ENCODE measurements around the gene USF3. TPM values are rescaled to one million over a fixed set of nuclear protein-coding genes. Genes with fewer than 3 reads are reported as not detected.

Gene USF3
- total RNA-seq, 2 experiments from 2014 or later: 31.4 to 32.6 TPM

- ChIA-PET CTCF (interaction anchor here (4.5 kb wide), 1 partner anchor 17 kb away, joined by 14 read pairs; no protein-coding TSS in a partner anchor), POLR2A (no interaction called here)
- H3K36me3 Mint-ChIP-seq (ENCODE audit: low read depth): peaks cover 63% of the 10 kb centered on the region
Observed at GRCh38 chr3:113719758-113720157, 23.3 kb upstream of the USF3 start.

DNA sequence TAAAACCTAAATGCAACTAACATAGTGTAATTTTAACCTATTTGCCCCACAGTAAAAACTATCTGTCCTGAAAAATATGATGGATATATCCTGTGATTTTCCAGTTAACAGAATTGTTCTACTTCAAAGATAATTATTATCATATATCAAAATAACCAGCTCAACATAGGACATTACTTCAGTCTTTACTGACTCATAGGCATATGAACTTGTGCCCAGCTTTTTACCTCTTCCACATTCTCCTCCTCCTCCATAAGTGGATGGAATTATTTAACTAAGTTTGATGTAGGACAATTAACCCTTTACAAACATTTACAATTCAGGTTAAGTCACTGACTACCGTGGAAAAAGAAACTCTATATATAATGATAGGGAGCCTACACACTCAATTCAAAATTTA lies 22.9 kb upstream of the USF3 start:
- ATAC-seq (ENCODE audit: poor library complexity) (no peak), DNase-seq (no peak)
- intact Hi-C loops (cut with DNase I, micrococcal nuclease): no loop called here
- no peak overlapping the region for H3K27ac ChIP-seq (ENCODE audit: low read depth in 1 of 2, low read length in 2 of 2)
- ChIA-PET POLR2A (interaction anchor here (0.6 to 1.7 kb wide), 2 partner anchors 23 to 26 kb away, joined by 3 to 4 read pairs; partner anchors contain the start of gene USF3), CTCF (interaction anchor here (4.5 kb wide), 1 partner anchor 17 kb away, joined by 14 read pairs; no protein-coding TSS in a partner anchor)
- H3K36me3 Mint-ChIP-seq (ENCODE audit: low read depth): peaks cover 60% of the 10 kb centered on the region
- H3K4me1 ChIP-seq (ENCODE audit: insufficient read depth, low read length): no peaks in the 10 kb centered on the region
- no peak overlapping the region for H3K27ac Mint-ChIP-seq
- H3K36me3 ChIP-seq (ENCODE audit: insufficient read depth, low read length): peaks cover 46% of the 10 kb centered on the region
- no peaks in the 10 kb centered on the region for H3K9me3 ChIP-seq (ENCODE audit: control insufficient read depth in 1 of 2, insufficient read depth in 1 of 2, low read length in 2 of 2)
- no peak overlapping the region for H3K4me3 ChIP-seq (ENCODE audit: low read length)
- H3K27me3 ChIP-seq (ENCODE audit: control insufficient read depth in 1 of 2, insufficient read depth in 2 of 2, low read length in 2 of 2): no peaks in the 10 kb centered on the region
- no peak overlapping the region for H3K4me3 Mint-ChIP-seq
- H3K9me3 Mint-ChIP-seq: no peaks in the 10 kb centered on the region
- H3K27me3 Mint-ChIP-seq: no peaks in the 10 kb centered on the region
- peaks cover 6% of the 10 kb centered on the region for H3K4me1 Mint-ChIP-seq (ENCODE audit: low read depth)
- TF ChIP-seq, protein P1, sequence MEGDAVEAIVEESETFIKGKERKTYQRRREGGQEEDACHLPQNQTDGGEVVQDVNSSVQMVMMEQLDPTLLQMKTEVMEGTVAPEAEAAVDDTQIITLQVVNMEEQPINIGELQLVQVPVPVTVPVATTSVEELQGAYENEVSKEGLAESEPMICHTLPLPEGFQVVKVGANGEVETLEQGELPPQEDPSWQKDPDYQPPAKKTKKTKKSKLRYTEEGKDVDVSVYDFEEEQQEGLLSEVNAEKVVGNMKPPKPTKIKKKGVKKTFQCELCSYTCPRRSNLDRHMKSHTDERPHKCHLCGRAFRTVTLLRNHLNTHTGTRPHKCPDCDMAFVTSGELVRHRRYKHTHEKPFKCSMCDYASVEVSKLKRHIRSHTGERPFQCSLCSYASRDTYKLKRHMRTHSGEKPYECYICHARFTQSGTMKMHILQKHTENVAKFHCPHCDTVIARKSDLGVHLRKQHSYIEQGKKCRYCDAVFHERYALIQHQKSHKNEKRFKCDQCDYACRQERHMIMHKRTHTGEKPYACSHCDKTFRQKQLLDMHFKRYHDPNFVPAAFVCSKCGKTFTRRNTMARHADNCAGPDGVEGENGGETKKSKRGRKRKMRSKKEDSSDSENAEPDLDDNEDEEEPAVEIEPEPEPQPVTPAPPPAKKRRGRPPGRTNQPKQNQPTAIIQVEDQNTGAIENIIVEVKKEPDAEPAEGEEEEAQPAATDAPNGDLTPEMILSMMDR (IDR thresholded peaks at IDR 0.05): no peak

More at GRCh38 chr3:113719758-113720157, 23.3 kb upstream of the USF3 start:
- Mint-ChIP-seq H3K4me1 (ENCODE audit: low read depth) (peaks cover 9% of the 10 kb centered on the region), H3K9me3 (no peaks in the 10 kb centered on the region), H3K27me3 (no peaks in the 10 kb centered on the region), H3K4me3 (no peak overlapping the region), H3K27ac (no peak overlapping the region)
- Histone ChIP-seq H3K27ac (ENCODE audit: low read depth in 1 of 2, low read length in 2 of 2) (no peak overlapping the region), H3K27me3 (ENCODE audit: control insufficient read depth in 1 of 2, insufficient read depth in 2 of 2, low read length in 2 of 2) (no peaks in the 10 kb centered on the region), H3K4me3 (ENCODE audit: low read length) (no peak overlapping the region), H3K4me1 (ENCODE audit: insufficient read depth, low read length) (no peaks in the 10 kb centered on the region), H3K9me3 (ENCODE audit: control insufficient read depth in 1 of 2, insufficient read depth in 1 of 2, low read length in 2 of 2) (no peaks in the 10 kb centered on the region), H3K36me3 (ENCODE audit: insufficient read depth, low read length) (peaks cover 46% of the 10 kb centered on the region)
- no peak for ATAC-seq (ENCODE audit: poor library complexity)
- intact Hi-C loops (cut with DNase I, micrococcal nuclease): no loop called here
- TF ChIP-seq, protein P1 (IDR thresholded peaks at IDR 0.05): no peak
- DNase-seq: no peak

- DNase-seq (no peak), ATAC-seq (ENCODE audit: poor library complexity) (no peak)
- Mint-ChIP-seq H3K36me3 (ENCODE audit: low read depth) (peaks cover 45% of the 10 kb centered on the region), H3K27me3 (no peaks in the 10 kb centered on the region), H3K4me3 (no peak overlapping the region), H3K27ac (no peak overlapping the region), H3K9me3 (no peaks in the 10 kb centered on the region), H3K4me1 (ENCODE audit: low read depth) (no peaks in the 10 kb centered on the region)
- ChIA-PET CTCF (interaction anchor here (0.9 to 4.5 kb wide), 2 partner anchors 19 to 28 kb away, joined by 3 to 14 read pairs; no protein-coding TSS in a partner anchor), POLR2A (interaction anchor here (1.7 kb wide), 1 partner anchor 22 kb away, joined by 4 read pairs; the partner anchor contains the start of gene USF3)
- TF ChIP-seq, protein P1 (IDR thresholded peaks at IDR 0.05): no peak
- H3K4me3 ChIP-seq (ENCODE audit: low read length): no peak overlapping the region
- no peak overlapping the region for H3K27ac ChIP-seq (ENCODE audit: low read depth in 1 of 2, low read length in 2 of 2)
- no peaks in the 10 kb centered on the region for H3K27me3 ChIP-seq (ENCODE audit: control insufficient read depth in 1 of 2, insufficient read depth in 2 of 2, low read length in 2 of 2)
- intact Hi-C loops (cut with DNase I, micrococcal nuclease): no loop called here
- H3K9me3 ChIP-seq (ENCODE audit: control insufficient read depth in 1 of 2, insufficient read depth in 1 of 2, low read length in 2 of 2): no peaks in the 10 kb centered on the region
- H3K36me3 ChIP-seq (ENCODE audit: insufficient read depth, low read length): peaks cover 33% of the 10 kb centered on the region
- no peaks in the 10 kb centered on the region for H3K4me1 ChIP-seq (ENCODE audit: insufficient read depth, low read length)
Observed at GRCh38 chr3:113717818-113718217, 21.4 kb upstream of the USF3 start.

Data from CD4-positive, alpha-beta T cell (primary cell).